GM23248 (cell line): Measurements from ENCODE around the gene MAFB. TPM values are rescaled to one million over a fixed set of nuclear protein-coding genes. Genes with fewer than 3 reads are reported as not detected.

Experiments used
- DNase-seq: peaks from one replicate; pipeline ENCODE4 v3.0.0-alpha.2; 2015
- H2AFZ ChIP-seq: fragments of 200-600 bp; sonication (generic); 2 replicates; pipeline ENCODE4 v1.6.1; 2016; ENCODE audit warnings: antibody characterized with exemption
- H3F3A ChIP-seq: fragments of 200-600 bp; sonication (generic); 2 replicates; pipeline ENCODE4 v1.6.1; 2016; ENCODE audit warnings: mild to moderate bottlenecking, antibody characterized with exemption, mixed run types; ENCODE audit not compliant: insufficient read depth
- H3K27ac ChIP-seq: fragments of 200-600 bp; sonication (generic); 2 replicates; pipeline ENCODE4 v1.5.1; 2016; ENCODE audit warnings: mild to moderate bottlenecking
- H3K27me3 ChIP-seq: fragments of 200-600 bp; sonication (generic); replicated peaks from 2 replicates; pipeline ENCODE4 v1.6.1; 2016; ENCODE audit warnings: mild to moderate bottlenecking; ENCODE audit not compliant: insufficient read depth
- H3K36me3 ChIP-seq: fragments of 200-600 bp; sonication (generic); 2 replicates; pipeline ENCODE4 v1.6.1; 2016; ENCODE audit warnings: low read depth, mild to moderate bottlenecking
- H3K4me1 ChIP-seq: fragments of 200-600 bp; sonication (generic); 2 replicates; pipeline ENCODE4 v1.6.1; 2016; ENCODE audit warnings: mild to moderate bottlenecking; ENCODE audit not compliant: insufficient read depth
- H3K4me2 ChIP-seq: fragments of 200-600 bp; sonication (generic); one replicate; pipeline ENCODE4 v1.6.1; 2016; ENCODE audit warnings: mild to moderate bottlenecking; ENCODE audit not compliant: unreplicated experiment
- H3K4me3 ChIP-seq: fragments of 200-600 bp; sonication (generic); 2 replicates; pipeline ENCODE4 v1.5.1; 2016; ENCODE audit warnings: mild to moderate bottlenecking
- H3K79me2 ChIP-seq: fragments of 200-600 bp; sonication (generic); 2 replicates; pipeline ENCODE4 v1.6.1; 2016; ENCODE audit warnings: mild to moderate bottlenecking; ENCODE audit not compliant: insufficient read depth
- H3K9ac ChIP-seq: fragments of 200-600 bp; sonication (generic); 2 replicates; pipeline ENCODE4 v1.6.1; 2016; ENCODE audit warnings: mild to moderate bottlenecking
- H3K9me2 ChIP-seq: fragments of 200-600 bp; sonication (generic); 2 replicates; pipeline ENCODE4 v1.6.1; 2016; ENCODE audit warnings: mixed run types, mild to moderate bottlenecking, moderate library complexity; ENCODE audit not compliant: insufficient read depth
- H3K9me3 ChIP-seq: fragments of 200-600 bp; sonication (generic); one replicate; pipeline ENCODE4 v1.6.1; 2017; ENCODE audit warnings: low read depth
- H4K20me1 ChIP-seq: fragments of 200-600 bp; sonication (generic); 2 replicates; pipeline ENCODE4 v1.6.0; 2016; ENCODE audit not compliant: insufficient read depth
- EZH2 ChIP-seq: fragments of 200-600 bp; sonication (generic); IDR thresholded peaks from 2 replicates; pipeline ENCODE4 v1.6.1; 2018; ENCODE audit warnings: antibody characterized with exemption, mild to moderate bottlenecking; ENCODE audit not compliant: insufficient read depth, poor library complexity, severe bottlenecking
- EZH2phosphoT487 ChIP-seq: fragments of 200-600 bp; sonication (generic); IDR thresholded peaks from 2 replicates; pipeline ENCODE4 v1.6.1; 2018; ENCODE audit warnings: antibody characterized with exemption, moderate library complexity, mild to moderate bottlenecking, low read depth; ENCODE audit not compliant: insufficient read depth
- WGBS, 2 experiments: methylation state at CpG; one replicate each; pipeline ENCODE4 v1.1.6; 2015 to 2017; ENCODE audit warnings: low lambda C conversion rate in 2 of 2, low coverage in 1 of 2; ENCODE audit errors: missing lambda C conversion rate in 2 of 2; 5-methylcytosine and 5-hydroxymethylcytosine counted together
- in situ Hi-C: fragments of 300-500 bp; cut with MboI; formaldehyde crosslinking; loops from 2 replicates; pipeline ENCODE4 v1.15.0; 2020
- polyA plus RNA-seq: library from polyadenylated mRNA; unstranded; fragments of >200 nt; fragmentation: Nextera tagmentation; extraction: Ambion mirVana; gene quantifications from 2 replicates; pipeline ENCODE4 v1.2.1, GENCODE V29; 2016
- total RNA-seq: library from RNA; depleted of rRNA; stranded (reverse); fragments of >200 nt; shearing (Covaris generic); gene quantifications from 2 replicates; pipeline ENCODE4 v1.2.3, GENCODE V29; 2014

The MAFB gene
- total and polyA plus RNA-seq, 2 experiments from 2014 or later = 1.9 to 3.8 TPM

GRCh38 chr20:40659567-40659966 is 29.5 kb downstream of the MAFB start:
- Histone ChIP-seq H3K4me3 (no peak overlapping the region), H3K9me3 (no peaks in the 10 kb centered on the region), H3K9ac (no peak overlapping the region), H3K9me2 (no peaks in the 10 kb centered on the region), H3K4me2 (no peak overlapping the region), H2AFZ (no peak overlapping the region), H3K36me3 (no peaks in the 10 kb centered on the region), H3K4me1 (no peaks in the 10 kb centered on the region), H3K27ac (no peak overlapping the region), H3K27me3 (no peaks in the 10 kb centered on the region; the same call in 1 of the 2 replicates), H4K20me1 (no peaks in the 10 kb centered on the region), H3K79me2 (no peaks in the 10 kb centered on the region), H3F3A (no peaks in the 10 kb centered on the region)
- in situ Hi-C loops = no loop called here
- no peak for TF ChIP-seq EZH2phosphoT487
- no peak for TF ChIP-seq EZH2
- WGBS, 2 experiments = 40 to 53% methylated on average over 3 of the region's 3 CpGs
- DNase-seq = no peak

GRCh38 chr20:40658509-40658908 is 30.5 kb downstream of the MAFB start:
- Histone ChIP-seq H3K4me3 (no peak overlapping the region), H3K9ac (no peak overlapping the region), H3K27ac (no peak overlapping the region), H3K27me3 (no peaks in the 10 kb centered on the region; the same call in 1 of the 2 replicates), H3F3A (no peaks in the 10 kb centered on the region), H2AFZ (no peak overlapping the region), H3K4me2 (no peak overlapping the region), H3K9me2 (no peaks in the 10 kb centered on the region), H4K20me1 (no peaks in the 10 kb centered on the region), H3K36me3 (no peaks in the 10 kb centered on the region), H3K4me1 (no peaks in the 10 kb centered on the region), H3K9me3 (no peaks in the 10 kb centered on the region), H3K79me2 (no peaks in the 10 kb centered on the region)
- TF ChIP-seq EZH2phosphoT487 = no peak
- TF ChIP-seq EZH2 = no peak
- in situ Hi-C loops = no loop called here
- 87 to 95% methylated on average over 3 of the region's 3 CpGs for WGBS, 2 experiments
- no peak for DNase-seq

- TF ChIP-seq EZH2phosphoT487 = no peak
- no peak for TF ChIP-seq EZH2
- Histone ChIP-seq H3K27ac (no peak overlapping the region), H3K27me3 (no peaks in the 10 kb centered on the region; the same call in 1 of the 2 replicates), H2AFZ (no peak overlapping the region), H3K79me2 (no peaks in the 10 kb centered on the region), H3K9ac (no peak overlapping the region), H3K4me2 (no peak overlapping the region), H3F3A (no peaks in the 10 kb centered on the region), H3K36me3 (no peaks in the 10 kb centered on the region), H3K4me1 (no peaks in the 10 kb centered on the region), H3K4me3 (no peak overlapping the region), H4K20me1 (no peaks in the 10 kb centered on the region), H3K9me2 (no peaks in the 10 kb centered on the region), H3K9me3 (no peaks in the 10 kb centered on the region)
- WGBS, 2 experiments = 8% methylated on average over 4 of the region's 4 CpGs
- peak; percentile 71 for DNase-seq
- in situ Hi-C loops = no loop called here
Measured at GRCh38 chr20:40657526-40657925, 31.5 kb downstream of the MAFB start.

DNA sequence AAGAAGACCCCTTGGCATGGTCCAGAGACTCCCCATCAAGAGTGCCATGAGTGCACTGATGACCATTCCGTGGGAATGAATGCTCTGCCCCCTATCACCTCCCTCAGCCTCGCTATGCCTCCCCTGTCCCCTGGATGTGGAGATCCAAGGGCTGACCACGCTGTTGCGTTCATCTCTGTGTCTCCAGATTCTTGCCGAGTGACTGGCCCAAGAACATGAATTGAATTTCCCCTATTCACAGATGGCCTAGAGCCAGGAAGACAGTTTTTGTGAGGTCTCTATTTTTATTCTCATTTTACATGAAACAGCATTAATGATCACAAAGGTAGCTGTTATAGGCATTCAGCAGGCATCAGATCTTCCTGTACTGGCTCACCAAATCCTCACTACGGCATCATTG is 33.6 kb downstream of the MAFB start:
- in situ Hi-C loops = no loop called here
- H2AFZ ChIP-seq = peak overlapping the region; percentile 45; the same call in 1 of the 2 replicates
- WGBS, 2 experiments = 68 to 72% methylated on average over 6 of the region's 6 CpGs
- no peaks in the 10 kb centered on the region for H3F3A ChIP-seq
- no peak overlapping the region for H3K9ac ChIP-seq
- H4K20me1 ChIP-seq = no peaks in the 10 kb centered on the region
- H3K27ac ChIP-seq = no peak overlapping the region
- H3K79me2 ChIP-seq = no peaks in the 10 kb centered on the region
- no peak for TF ChIP-seq EZH2
- no peak for TF ChIP-seq EZH2phosphoT487
- DNase-seq = peak; percentile 12
- no peak overlapping the region for H3K4me3 ChIP-seq
- no peaks in the 10 kb centered on the region for H3K9me2 ChIP-seq
- no peaks in the 10 kb centered on the region; the same call in 1 of the 2 replicates for H3K27me3 ChIP-seq
- H3K36me3 ChIP-seq = no peaks in the 10 kb centered on the region
- no peaks in the 10 kb centered on the region for H3K4me1 ChIP-seq
- no peaks in the 10 kb centered on the region for H3K9me3 ChIP-seq
- no peak overlapping the region for H3K4me2 ChIP-seq

DNA sequence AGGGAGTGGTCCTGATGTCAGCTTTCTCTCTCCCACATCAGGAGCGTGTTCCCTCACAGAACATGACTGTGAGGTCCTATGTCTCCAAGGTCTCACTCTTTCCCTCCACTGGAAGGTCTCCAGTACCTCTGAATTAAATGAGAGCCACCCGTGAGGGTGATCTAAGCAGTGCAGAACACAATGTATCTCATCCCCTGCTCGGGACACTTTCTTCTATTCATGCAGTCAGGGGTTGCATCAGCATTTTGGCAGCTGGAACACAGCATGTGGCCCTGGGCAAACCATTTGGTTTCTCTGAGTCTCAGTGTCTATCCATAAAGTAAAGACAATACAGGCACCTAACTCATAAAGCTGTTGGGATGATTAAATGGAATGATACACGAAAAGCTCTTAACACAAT is 34.2 kb downstream of the MAFB start:
- Histone ChIP-seq H3K9me3 (no peaks in the 10 kb centered on the region), H3K4me2 (no peak overlapping the region), H3K9ac (no peak overlapping the region), H3K36me3 (no peaks in the 10 kb centered on the region), H3K79me2 (no peaks in the 10 kb centered on the region), H3K4me1 (no peaks in the 10 kb centered on the region), H3K9me2 (no peaks in the 10 kb centered on the region), H3K4me3 (no peak overlapping the region), H3K27ac (no peak overlapping the region), H3F3A (no peaks in the 10 kb centered on the region), H2AFZ (peak overlapping the region; percentile 45; the same call in 1 of the 2 replicates), H4K20me1 (no peaks in the 10 kb centered on the region), H3K27me3 (no peaks in the 10 kb centered on the region; the same call in 1 of the 2 replicates)
- in situ Hi-C loops = no loop called here
- no peak for TF ChIP-seq EZH2phosphoT487
- TF ChIP-seq EZH2 = no peak
- DNase-seq = peak; percentile 54
- 17 to 25% methylated on average over 4 of the region's 4 CpGs for WGBS, 2 experiments
